ENCODE measurements around the gene RRP36.
A peak's percentile ranks its signal among the peaks of the same experiment; 100 is the strongest.

RRP36 gene

GRCh38 chr6:43053545-43054205 is 32.3 kb downstream of the RRP36 start, which contains the start of gene CUL7:
TSS of gene CUL7 (minus strand) at chr6:43053851. CDS start at chr6:43052788, 1,063 bp downstream.
- 0 out of 2 replicates have a peak, but pooled peaks cover 4% of the 10 kb centered on the region for H3F3A ChIP-seq (ENCODE audit: insufficient read depth)
- no peaks in the 10 kb centered on the region for H3K36me3 ChIP-seq (ENCODE audit: low read length)
- TF ChIP-seq EZH2phosphoT487 (conservative IDR thresholded peaks at IDR 0.05; ENCODE audit: low read length) = no peak
- no peak for TF ChIP-seq CTCF (IDR thresholded peaks at IDR 0.05; ENCODE audit: insufficient read depth, low read length, poor library complexity, severe bottlenecking)
- H3K27ac ChIP-seq (ENCODE audit: low read depth, low read length) = peak within 1 kb of the TSS; percentile 62
- peak within 1 kb of the TSS; percentile 80 for H3K4me2 ChIP-seq (ENCODE audit: low read depth, low read length, poor library complexity, severe bottlenecking)
- H3K9me3 ChIP-seq (ENCODE audit: insufficient read depth, low read length) = no peaks in the 10 kb centered on the region
- peaks cover 10% of the 10 kb centered on the region for H3K79me2 ChIP-seq (ENCODE audit: insufficient read depth, low read length)
- peak within 1 kb of the TSS; percentile 85 for H3K9ac ChIP-seq (ENCODE audit: low read length)
- no peaks in the 10 kb centered on the region for H3K9me2 ChIP-seq (replicated peaks; ENCODE audit: insufficient read depth, low read length)
- no peaks in the 10 kb centered on the region for H4K20me1 ChIP-seq (ENCODE audit: low read depth, low read length)
- peak within 1 kb of the TSS; percentile 76 for H3K4me3 ChIP-seq (ENCODE audit: insufficient read depth, low read length, poor library complexity, severe bottlenecking)
- H3K27me3 ChIP-seq (ENCODE audit: low read length) = no peaks in the 10 kb centered on the region
- H2AFZ ChIP-seq (ENCODE audit: low read depth, low read length, severe bottlenecking) = peak within 1 kb of the TSS; percentile 70

- no peaks in the 10 kb centered on the region for H3K9me2 ChIP-seq (replicated peaks; ENCODE audit: insufficient read depth, low read length)
- no peaks in the 10 kb centered on the region for H3K36me3 ChIP-seq (ENCODE audit: low read length)
- peak overlapping the region; percentile 70 for H2AFZ ChIP-seq (ENCODE audit: low read depth, low read length, severe bottlenecking)
- H4K20me1 ChIP-seq (ENCODE audit: low read depth, low read length) = no peaks in the 10 kb centered on the region
- no peaks in the 10 kb centered on the region for H3K9me3 ChIP-seq (ENCODE audit: insufficient read depth, low read length)
- TF ChIP-seq CTCF (IDR thresholded peaks at IDR 0.05; ENCODE audit: insufficient read depth, low read length, poor library complexity, severe bottlenecking) = no peak
- no peak for TF ChIP-seq EZH2phosphoT487 (conservative IDR thresholded peaks at IDR 0.05; ENCODE audit: low read length)
- H3K9ac ChIP-seq (ENCODE audit: low read length) = peak overlapping the region; percentile 85
- H3K79me2 ChIP-seq (ENCODE audit: insufficient read depth, low read length) = peaks cover 15% of the 10 kb centered on the region
- peak overlapping the region; percentile 76 for H3K4me3 ChIP-seq (ENCODE audit: insufficient read depth, low read length, poor library complexity, severe bottlenecking)
- no peaks in the 10 kb centered on the region for H3K27me3 ChIP-seq (ENCODE audit: low read length)
- 0 out of 2 replicates have a peak, but pooled peaks cover 4% of the 10 kb centered on the region for H3F3A ChIP-seq (ENCODE audit: insufficient read depth)
- peak overlapping the region; percentile 62 for H3K27ac ChIP-seq (ENCODE audit: low read depth, low read length)
- peak overlapping the region; percentile 80 for H3K4me2 ChIP-seq (ENCODE audit: low read depth, low read length, poor library complexity, severe bottlenecking)
Measured at GRCh38 chr6:43054206-43054943, 33.0 kb downstream of the RRP36 start.

- TF ChIP-seq EZH2phosphoT487 (conservative IDR thresholded peaks at IDR 0.05; ENCODE audit: low read length) (no peak), CTCF (IDR thresholded peaks at IDR 0.05; ENCODE audit: insufficient read depth, low read length, poor library complexity, severe bottlenecking) (no peak)
- Histone ChIP-seq H3K36me3 (ENCODE audit: low read length) (no peaks in the 10 kb centered on the region), H3K9ac (ENCODE audit: low read length) (no peak overlapping the region), H3K79me2 (ENCODE audit: insufficient read depth, low read length) (peaks cover 15% of the 10 kb centered on the region), H3K4me2 (ENCODE audit: low read depth, low read length, poor library complexity, severe bottlenecking) (no peak overlapping the region), H3K27ac (ENCODE audit: low read depth, low read length) (no peak overlapping the region), H3K9me2 (replicated peaks; ENCODE audit: insufficient read depth, low read length) (no peaks in the 10 kb centered on the region), H3F3A (ENCODE audit: insufficient read depth) (0 out of 2 replicates have a peak, but pooled peaks cover 4% of the 10 kb centered on the region), H3K27me3 (ENCODE audit: low read length) (no peaks in the 10 kb centered on the region), H4K20me1 (ENCODE audit: low read depth, low read length) (no peaks in the 10 kb centered on the region), H2AFZ (ENCODE audit: low read depth, low read length, severe bottlenecking) (no peak overlapping the region), H3K4me3 (ENCODE audit: insufficient read depth, low read length, poor library complexity, severe bottlenecking) (no peak overlapping the region), H3K9me3 (ENCODE audit: insufficient read depth, low read length) (no peaks in the 10 kb centered on the region)
Measured at GRCh38 chr6:43055966-43056365, 34.5 kb downstream of the RRP36 start.
